D721Med (cell line): ENCODE results near the gene SPOCK2.

Experiments used
- DNase-seq: peaks from one replicate; pipeline ENCODE4 v3.0.0; 2011; ENCODE audit warnings: low spot score; ENCODE audit not compliant: insufficient read length
- FAIRE-seq: peaks from 2 replicates; lab custom pipeline; 2011; peaks lifted over from hg19 to GRCh38; lab: Jason Lieb, UNC
- CTCF ChIP-seq: IDR thresholded peaks from 2 replicates; pipeline ENCODE4 v1.5.1; 2012; ENCODE audit warnings: mild to moderate bottlenecking, control low read depth; ENCODE audit not compliant: insufficient read depth; ENCODE audit errors: missing control alignments

Gene SPOCK2

GRCh38 chr10:72075376-72076115, 12.8 kb downstream of the SPOCK2 start:
- DNase-seq (no peak), FAIRE-seq (no peak)
- no peak for TF ChIP-seq CTCF

GRCh38 chr10:72074574-72075375, 13.6 kb downstream of the SPOCK2 start:
- TF ChIP-seq CTCF = no peak
- DNase-seq (no peak), FAIRE-seq (no peak)

- no peak for TF ChIP-seq CTCF
- DNase-seq (no peak), FAIRE-seq (no peak)
These were observed 14.4 kb downstream of the SPOCK2 start for GRCh38 chr10:72073708-72074573.

- FAIRE-seq (no peak), DNase-seq (no peak)
- TF ChIP-seq CTCF = no peak
These were observed 15.7 kb downstream of the SPOCK2 start for GRCh38 chr10:72072639-72073038.

- no peak for FAIRE-seq
- TF ChIP-seq CTCF = no peak
- no peak for DNase-seq
These were observed 16.3 kb downstream of the SPOCK2 start for GRCh38 chr10:72072046-72072445.

- DNase-seq (no peak), FAIRE-seq (no peak)
- peak; percentile 21 for TF ChIP-seq CTCF
These were observed 18.4 kb downstream of the SPOCK2 start for GRCh38 chr10:72069751-72070526.
